ENCODE data around the gene MESD.
A peak's percentile ranks its signal among the peaks of the same experiment; 100 is the strongest.

MESD gene

DNA sequence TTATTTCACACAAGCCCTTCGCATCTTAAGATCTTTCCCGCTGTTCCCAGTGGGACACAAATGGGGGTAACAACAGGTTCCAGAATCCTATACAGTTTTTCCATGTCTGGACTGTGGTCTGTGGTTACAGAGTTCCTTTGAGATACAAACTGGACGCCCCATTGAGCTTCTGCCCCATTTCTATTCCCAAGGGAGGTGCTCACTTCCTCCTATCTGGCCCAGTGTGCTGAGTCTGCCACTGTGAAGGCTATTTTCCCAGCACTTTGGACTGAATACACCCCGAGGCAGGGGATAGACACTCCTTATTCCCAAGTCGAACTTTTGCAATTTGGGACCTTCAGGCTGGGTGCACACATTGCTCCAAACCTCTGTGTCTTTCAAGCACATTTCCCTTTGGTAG is 44.0 kb downstream of the MESD start:
- Mint-ChIP-seq H3K27me3 (no peaks in the 10 kb centered on the region), H3K4me3 (no peak overlapping the region), H3K9me3 (no peaks in the 10 kb centered on the region), H3K27ac (no peak overlapping the region), H3K4me1 (no peaks in the 10 kb centered on the region)
- DNase-seq (no peak), ATAC-seq (no peak)

DNA sequence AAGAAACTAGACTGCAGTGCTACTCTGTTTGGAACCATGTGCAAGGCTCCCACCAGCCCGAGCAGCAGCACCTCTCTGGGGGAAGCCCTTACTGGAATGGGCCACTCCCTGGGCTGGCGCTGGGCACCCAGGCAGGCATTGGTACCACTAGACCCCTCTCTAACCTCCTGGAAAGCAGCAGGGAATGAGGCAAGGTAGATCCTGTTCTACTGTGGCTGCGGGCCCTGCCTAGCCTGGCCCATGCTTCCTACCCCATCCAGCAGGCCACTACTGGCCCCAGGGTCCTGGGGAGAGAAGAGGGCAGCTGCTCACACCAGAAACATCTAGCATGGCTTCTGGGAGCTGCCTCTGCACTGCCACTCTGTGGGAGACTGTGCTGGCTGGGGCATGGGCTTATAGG is 44.8 kb downstream of the MESD start:
- Mint-ChIP-seq H3K9me3 (no peaks in the 10 kb centered on the region), H3K27ac (no peak overlapping the region)

DNA sequence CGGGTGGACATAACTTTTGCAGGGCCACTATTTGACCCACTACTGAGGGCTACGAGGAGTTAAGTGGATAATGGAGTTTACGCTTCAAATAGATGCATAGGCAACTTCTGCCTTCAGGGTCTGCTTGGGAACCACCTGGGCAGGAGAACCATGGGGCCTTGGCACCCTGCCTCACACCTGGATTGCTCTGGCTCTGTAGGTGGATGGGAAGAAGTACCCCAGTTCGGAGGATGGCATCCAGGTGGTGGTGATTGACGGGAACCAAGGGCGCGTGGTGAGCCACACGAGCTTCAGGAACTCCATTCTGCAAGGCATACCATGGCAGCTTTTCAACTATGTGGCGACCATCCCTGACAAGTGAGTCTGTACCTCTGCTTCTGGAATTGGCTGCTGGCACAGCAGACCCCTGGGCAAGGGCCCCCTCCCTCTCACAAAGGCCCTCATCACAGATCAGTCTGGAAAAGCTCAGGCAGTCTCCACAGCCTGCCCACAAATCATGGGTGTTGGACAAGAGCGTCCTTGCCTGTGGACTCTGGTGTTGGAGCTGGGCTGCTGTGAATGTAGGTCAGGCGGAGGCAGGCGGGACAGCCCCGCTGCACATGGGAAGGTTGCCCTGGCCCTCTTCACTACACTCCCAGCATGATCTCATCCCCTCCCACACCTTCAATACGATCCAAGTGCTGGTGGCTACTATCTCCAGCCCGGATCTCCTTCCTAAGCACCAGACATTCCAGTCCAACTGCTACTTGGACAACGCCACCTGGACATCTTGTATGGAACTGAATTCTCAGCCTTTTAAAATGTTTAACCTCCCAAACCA is 46.7 kb downstream of the MESD start:
- ATAC-seq (no peak), DNase-seq (no peak)
- no peaks in the 10 kb centered on the region for H3K27me3 Mint-ChIP-seq
- no peaks in the 10 kb centered on the region for H3K4me1 Mint-ChIP-seq
- no peaks in the 10 kb centered on the region for H3K9me3 Mint-ChIP-seq
- H3K27ac Mint-ChIP-seq: no peak overlapping the region
- no peak overlapping the region for H3K4me3 Mint-ChIP-seq

More for the DNA sequence above, 44.8 kb downstream of the MESD start:
- Mint-ChIP-seq H3K27me3 (no peaks in the 10 kb centered on the region), H3K4me1 (no peaks in the 10 kb centered on the region), H3K4me3 (no peak overlapping the region)
- ATAC-seq: no peak
- no peak for DNase-seq

- no peak overlapping the region for H3K4me3 Mint-ChIP-seq
- no peak for ATAC-seq
These were observed 47.4 kb downstream of the MESD start for GRCh38 chr15:80942266-80942665.

DNA sequence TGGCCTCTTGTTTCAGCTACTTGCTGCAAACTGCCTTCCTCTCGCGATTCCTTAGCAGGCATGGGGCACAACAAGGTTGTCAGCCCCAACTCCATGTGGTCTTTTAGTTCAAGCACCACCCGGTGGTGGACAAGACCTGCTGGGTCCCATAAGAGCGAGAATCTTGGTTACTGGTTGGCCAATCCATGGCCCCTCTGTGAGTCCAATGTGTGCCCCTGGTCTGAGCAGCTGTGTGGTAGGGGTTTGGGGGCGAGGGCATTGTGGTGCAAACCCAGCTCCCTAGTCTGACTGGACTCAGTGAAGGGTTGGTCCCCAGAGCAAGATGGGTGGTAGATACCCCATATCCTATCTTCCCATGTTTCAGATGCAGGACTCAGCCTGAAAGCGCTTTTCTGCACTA is 48.8 kb downstream of the MESD start:
- no peak overlapping the region for H3K4me3 Mint-ChIP-seq
- H3K27ac Mint-ChIP-seq: no peak overlapping the region
- H3K9me3 Mint-ChIP-seq: no peaks in the 10 kb centered on the region
- H3K27me3 Mint-ChIP-seq: no peaks in the 10 kb centered on the region
- no peaks in the 10 kb centered on the region for H3K4me1 Mint-ChIP-seq
- ATAC-seq: no peak
- DNase-seq: no peak

More at GRCh38 chr15:80942266-80942665, 47.4 kb downstream of the MESD start:
- no peak for DNase-seq
- Mint-ChIP-seq H3K9me3 (no peaks in the 10 kb centered on the region), H3K27me3 (no peaks in the 10 kb centered on the region), H3K4me1 (no peaks in the 10 kb centered on the region), H3K27ac (no peak overlapping the region)

- H3K27me3 Mint-ChIP-seq: no peaks in the 10 kb centered on the region
- H3K4me3 Mint-ChIP-seq: no peak overlapping the region
- H3K27ac Mint-ChIP-seq: peak overlapping the region in 1 of 2 donors; percentile 27
- no peak for ATAC-seq
- DNase-seq: no peak
- H3K4me1 Mint-ChIP-seq: no peaks in the 10 kb centered on the region
- H3K9me3 Mint-ChIP-seq: no peaks in the 10 kb centered on the region
These were observed 49.3 kb downstream of the MESD start for GRCh38 chr15:80940331-80940730.

GRCh38 chr15:80939216-80939615 is 50.4 kb downstream of the MESD start:
- ATAC-seq: no peak
- Mint-ChIP-seq H3K27me3 (no peaks in the 10 kb centered on the region), H3K9me3 (no peaks in the 10 kb centered on the region), H3K4me1 (peaks cover 8% of the 10 kb centered on the region), H3K27ac (no peak overlapping the region), H3K4me3 (no peak overlapping the region)
- DNase-seq: no peak

- Mint-ChIP-seq H3K27ac (no peak overlapping the region), H3K4me1 (peaks cover 8% of the 10 kb centered on the region), H3K4me3 (no peak overlapping the region), H3K27me3 (no peaks in the 10 kb centered on the region), H3K9me3 (no peaks in the 10 kb centered on the region)
- ATAC-seq (no peak), DNase-seq (no peak)
These were observed 51.9 kb downstream of the MESD start for GRCh38 chr15:80937718-80938117.

- Mint-ChIP-seq H3K27me3 (no peaks in the 10 kb centered on the region), H3K9me3 (no peaks in the 10 kb centered on the region), H3K27ac (no peak overlapping the region), H3K4me3 (no peak overlapping the region), H3K4me1 (peaks cover 8% of the 10 kb centered on the region)
- no peak for DNase-seq
- no peak for ATAC-seq
These were observed 53.1 kb downstream of the MESD start for GRCh38 chr15:80936288-80937078.

DNA sequence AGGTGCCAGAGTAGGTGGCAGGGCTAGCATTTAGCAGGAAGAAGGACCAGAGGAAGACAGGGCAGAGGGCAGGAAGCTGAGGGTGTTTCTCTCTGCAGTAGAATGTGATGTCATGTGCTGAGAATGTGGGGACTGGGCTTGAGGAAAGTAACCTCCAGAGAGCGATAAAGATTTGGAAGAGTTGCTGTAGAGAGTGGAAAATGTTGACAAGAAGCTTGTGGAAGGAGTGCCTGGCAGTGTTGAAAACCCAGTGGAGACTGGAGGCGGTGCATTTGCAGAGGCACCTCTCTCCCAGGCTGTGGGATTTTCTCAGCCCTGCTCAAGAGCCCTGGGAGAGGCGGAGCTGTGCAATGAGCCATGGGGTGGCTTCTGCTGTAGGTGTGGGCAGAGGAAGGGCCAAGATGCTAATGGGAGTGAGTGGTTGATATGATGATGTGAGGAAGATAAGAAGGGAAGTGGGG is 54.8 kb downstream of the MESD start:
- H3K27ac Mint-ChIP-seq: peak overlapping the region in 1 of 2 donors; percentile 28
- peaks cover 8% of the 10 kb centered on the region for H3K4me1 Mint-ChIP-seq
- ATAC-seq: no peak
- H3K9me3 Mint-ChIP-seq: no peaks in the 10 kb centered on the region
- H3K27me3 Mint-ChIP-seq: no peaks in the 10 kb centered on the region
- no peak overlapping the region for H3K4me3 Mint-ChIP-seq
- DNase-seq: no peak

GRCh38 chr15:80932989-80933388 is 56.6 kb downstream of the MESD start:
- no peak overlapping the region for H3K4me3 Mint-ChIP-seq
- no peak overlapping the region for H3K27ac Mint-ChIP-seq
- ATAC-seq (no peak), DNase-seq (no peak)
- H3K9me3 Mint-ChIP-seq: no peaks in the 10 kb centered on the region
- peaks cover 8% of the 10 kb centered on the region for H3K4me1 Mint-ChIP-seq
- H3K27me3 Mint-ChIP-seq: no peaks in the 10 kb centered on the region

GRCh38 chr15:80932513-80932815 is 57.2 kb downstream of the MESD start:
- Mint-ChIP-seq H3K27ac (no peak overlapping the region), H3K4me1 (peaks cover 8% of the 10 kb centered on the region), H3K9me3 (no peaks in the 10 kb centered on the region), H3K27me3 (no peaks in the 10 kb centered on the region), H3K4me3 (no peak overlapping the region)
- ATAC-seq (no peak), DNase-seq (no peak)

GRCh38 chr15:80931721-80932512 is 57.7 kb downstream of the MESD start:
- Mint-ChIP-seq H3K27me3 (no peaks in the 10 kb centered on the region), H3K27ac (no peak overlapping the region), H3K9me3 (no peaks in the 10 kb centered on the region), H3K4me1 (peaks cover 8% of the 10 kb centered on the region), H3K4me3 (no peak overlapping the region)
- DNase-seq (no peak), ATAC-seq (no peak)

DNA sequence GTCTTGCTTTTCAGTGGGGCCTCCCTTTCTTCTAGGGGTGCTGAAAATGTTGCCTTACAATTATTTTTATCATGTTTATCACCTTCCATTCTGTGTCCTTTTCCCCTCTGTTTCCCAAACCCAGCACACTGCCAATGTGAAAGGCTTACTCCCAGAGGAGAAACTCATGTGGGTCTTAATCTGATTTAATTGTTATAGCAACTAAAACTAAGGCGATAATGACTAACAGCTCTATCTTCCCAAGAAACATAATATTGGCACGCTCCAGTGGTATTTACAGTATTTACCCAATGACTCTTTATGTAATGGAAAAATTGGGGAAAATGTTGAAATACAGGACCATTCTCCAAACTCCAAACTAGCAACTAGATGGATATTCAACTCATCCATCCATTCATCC is 58.4 kb downstream of the MESD start:
- no peaks in the 10 kb centered on the region for H3K9me3 Mint-ChIP-seq
- H3K27ac Mint-ChIP-seq: no peak overlapping the region
- H3K27me3 Mint-ChIP-seq: no peaks in the 10 kb centered on the region
- peaks cover 8% of the 10 kb centered on the region for H3K4me1 Mint-ChIP-seq
- H3K4me3 Mint-ChIP-seq: no peak overlapping the region
- no peak for DNase-seq
- ATAC-seq: no peak

GRCh38 chr15:80929689-80930088 is 59.9 kb downstream of the MESD start:
- no peak for ATAC-seq
- Mint-ChIP-seq H3K27me3 (no peaks in the 10 kb centered on the region), H3K4me3 (no peak overlapping the region), H3K27ac (no peak overlapping the region), H3K4me1 (peaks cover 4% of the 10 kb centered on the region), H3K9me3 (no peaks in the 10 kb centered on the region)
- no peak for DNase-seq

DNA sequence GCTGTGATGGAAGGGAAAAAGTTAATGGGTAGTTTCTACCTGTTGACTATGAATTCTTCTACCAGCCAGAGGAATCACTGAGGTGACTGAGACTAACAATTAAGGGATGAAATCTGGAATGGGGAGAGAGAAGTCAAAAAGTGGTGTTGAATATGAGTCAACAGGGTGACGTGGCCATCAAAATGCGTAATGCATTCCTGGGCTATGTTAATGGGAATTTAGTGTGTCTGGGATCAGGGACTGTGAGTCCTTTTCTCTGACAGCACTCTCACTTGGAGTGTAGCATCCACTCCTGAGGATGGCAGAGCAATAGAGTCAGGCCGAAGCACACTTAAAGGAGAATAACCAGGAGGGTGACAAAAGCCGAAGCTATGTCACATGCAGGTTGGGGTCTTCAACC is 60.4 kb downstream of the MESD start:
- ATAC-seq: no peak
- H3K9me3 Mint-ChIP-seq: no peaks in the 10 kb centered on the region
- no peaks in the 10 kb centered on the region for H3K27me3 Mint-ChIP-seq
- H3K4me1 Mint-ChIP-seq: no peaks in the 10 kb centered on the region
- no peak overlapping the region for H3K27ac Mint-ChIP-seq
- DNase-seq: no peak
- H3K4me3 Mint-ChIP-seq: no peak overlapping the region

All from stimulated activated naive CD8-positive, alpha-beta T cell treated with anti-CD3 and anti-CD28 coated beads, Interleukin-15, amount 100 ng/mL, for 72 hours (primary cell).